Nephron progenitor cell (in vitro differentiated cells): Measurements from ENCODE around the gene NLRC5.

Source experiments
- DNase-seq: peaks from one replicate; pipeline ENCODE4 v3.0.0; 2021
- H3K27ac Mint-ChIP-seq: 2 replicates; pipeline ENCODE4 v1.8.0; 2021; ENCODE audit warnings: mild to moderate bottlenecking, moderate library complexity, mixed read lengths
- H3K27me3 Mint-ChIP-seq: 2 replicates; pipeline ENCODE4 v1.8.0; 2021; ENCODE audit warnings: mild to moderate bottlenecking, low read depth, mixed read lengths; ENCODE audit not compliant: poor library complexity
- H3K36me3 Mint-ChIP-seq: 2 replicates; pipeline ENCODE4 v1.8.0; 2021; ENCODE audit warnings: low read depth, mixed read lengths
- H3K4me1 Mint-ChIP-seq: 2 replicates; pipeline ENCODE4 v1.8.0; 2021; ENCODE audit warnings: mixed read lengths
- H3K4me3 Mint-ChIP-seq: 2 replicates; pipeline ENCODE4 v1.8.0; 2021; ENCODE audit warnings: mild to moderate bottlenecking, moderate library complexity, mixed read lengths
- H3K9me3 Mint-ChIP-seq: 2 replicates; pipeline ENCODE4 v1.8.0; 2021; ENCODE audit warnings: mild to moderate bottlenecking, moderate library complexity, mixed read lengths
- CTCF ChIP-seq: fragments of 200-600 bp; sonication (generic); IDR thresholded peaks from 2 replicates; pipeline ENCODE4 v1.5.0; 2021; ENCODE audit warnings: antibody characterized with exemption

Gene NLRC5

GRCh38 chr16:57128771-57129389, 139.5 kb downstream of the NLRC5 start:
- no peaks in the 10 kb centered on the region for H3K9me3 Mint-ChIP-seq
- no peaks in the 10 kb centered on the region for H3K36me3 Mint-ChIP-seq
- H3K27me3 Mint-ChIP-seq: no peaks in the 10 kb centered on the region
- no peak overlapping the region for H3K27ac Mint-ChIP-seq
- TF ChIP-seq CTCF: no peak
- peaks cover 33% of the 10 kb centered on the region for H3K4me1 Mint-ChIP-seq
- no peak for DNase-seq
- no peak overlapping the region for H3K4me3 Mint-ChIP-seq

- TF ChIP-seq CTCF: no peak
- H3K4me3 Mint-ChIP-seq: no peak overlapping the region
- no peaks in the 10 kb centered on the region for H3K36me3 Mint-ChIP-seq
- H3K9me3 Mint-ChIP-seq: no peaks in the 10 kb centered on the region
- DNase-seq: no peak
- no peaks in the 10 kb centered on the region for H3K27me3 Mint-ChIP-seq
- peaks cover 24% of the 10 kb centered on the region for H3K4me1 Mint-ChIP-seq
- H3K27ac Mint-ChIP-seq: no peak overlapping the region
Measured at GRCh38 chr16:57130950-57131321, 141.6 kb downstream of the NLRC5 start.

- no peak for TF ChIP-seq CTCF
- Mint-ChIP-seq H3K36me3 (no peaks in the 10 kb centered on the region), H3K9me3 (no peaks in the 10 kb centered on the region), H3K27me3 (no peaks in the 10 kb centered on the region), H3K27ac (peak overlapping the region; percentile 95), H3K4me3 (no peak overlapping the region), H3K4me1 (peaks cover 24% of the 10 kb centered on the region)
- DNase-seq: no peak
Measured at GRCh38 chr16:57131351-57131970, 142.1 kb downstream of the NLRC5 start.

- Mint-ChIP-seq H3K4me3 (no peak overlapping the region), H3K36me3 (no peaks in the 10 kb centered on the region), H3K27me3 (no peaks in the 10 kb centered on the region), H3K4me1 (peaks cover 19% of the 10 kb centered on the region), H3K9me3 (no peaks in the 10 kb centered on the region), H3K27ac (peak overlapping the region; percentile 69)
- no peak for TF ChIP-seq CTCF
- peak; percentile 22 for DNase-seq
Measured at GRCh38 chr16:57132470-57132869, 143.1 kb downstream of the NLRC5 start.

DNA sequence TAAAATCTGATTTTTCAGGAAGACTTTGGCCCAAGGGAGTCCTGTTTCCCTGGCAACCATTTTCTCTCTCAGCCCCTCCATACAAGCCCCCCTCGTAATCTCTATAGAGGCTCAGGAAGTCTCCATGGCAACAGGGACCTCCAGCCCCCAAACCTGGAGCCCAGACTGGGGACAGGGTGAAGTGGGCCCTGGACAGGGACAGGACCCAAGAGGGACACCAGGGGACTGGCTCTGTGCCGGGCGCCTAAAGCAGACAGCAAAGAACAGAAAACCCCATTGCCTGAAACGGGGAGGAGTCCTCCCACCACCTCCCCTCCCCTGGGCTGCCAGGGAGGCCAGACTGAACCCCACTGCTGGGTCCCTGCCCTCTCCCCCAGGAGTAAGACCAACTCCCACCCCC, 143.7 kb downstream of the NLRC5 start:
- DNase-seq: no peak
- no peak overlapping the region for H3K27ac Mint-ChIP-seq
- peaks cover 2% of the 10 kb centered on the region for H3K27me3 Mint-ChIP-seq
- no peak overlapping the region for H3K4me3 Mint-ChIP-seq
- H3K36me3 Mint-ChIP-seq: no peaks in the 10 kb centered on the region
- H3K4me1 Mint-ChIP-seq: peaks cover 18% of the 10 kb centered on the region
- TF ChIP-seq CTCF: no peak
- no peaks in the 10 kb centered on the region for H3K9me3 Mint-ChIP-seq
